ENCODE results near the gene C9orf72.
"Not testable (repeated sequence)": the region's sequence is repeated elsewhere in the genome, so short reads cannot be mapped to it uniquely, and the experiment has no call there.

C9orf72 gene

GRCh38 chr9:27523141-27523540 is 50.1 kb downstream of the C9orf72 start:
- in situ Hi-C loops (cut with MboI; ENCODE audit: low sequenced_read_pairs) = no loop called here

GRCh38 chr9:27520986-27521385 is 52.3 kb downstream of the C9orf72 start:
- in situ Hi-C loops (cut with MboI; ENCODE audit: low sequenced_read_pairs) = no loop called here

GRCh38 chr9:27519466-27520465 is 53.5 kb downstream of the C9orf72 start:
- in situ Hi-C loops (cut with MboI; ENCODE audit: low sequenced_read_pairs) = no loop called here

- in situ Hi-C loops (cut with MboI; ENCODE audit: low sequenced_read_pairs) = no loop called here
Observed at GRCh38 chr9:27518809-27519208, 54.5 kb downstream of the C9orf72 start.

GRCh38 chr9:27518006-27518405 is 55.3 kb downstream of the C9orf72 start:
- in situ Hi-C loops (cut with MboI; ENCODE audit: low sequenced_read_pairs) = no loop called here

- in situ Hi-C loops (cut with MboI; ENCODE audit: low sequenced_read_pairs) = no loop called here
Observed at GRCh38 chr9:27514551-27514950, 58.7 kb downstream of the C9orf72 start.

GRCh38 chr9:27511771-27512170 is 61.5 kb downstream of the C9orf72 start:
- in situ Hi-C loops (cut with MboI; ENCODE audit: low sequenced_read_pairs) = no loop called here

GRCh38 chr9:27510780-27511179 is 62.5 kb downstream of the C9orf72 start:
- in situ Hi-C loops (cut with MboI; ENCODE audit: low sequenced_read_pairs) = no loop called here

GRCh38 chr9:27506981-27507380 is 66.3 kb downstream of the C9orf72 start:
- in situ Hi-C loops (cut with MboI; ENCODE audit: low sequenced_read_pairs) = no loop called here

GRCh38 chr9:27505744-27506161 is 67.5 kb downstream of the C9orf72 start:
- in situ Hi-C loops (cut with MboI; ENCODE audit: low sequenced_read_pairs) = no loop called here

- in situ Hi-C loops (cut with MboI; ENCODE audit: low sequenced_read_pairs) = no loop called here
Observed at GRCh38 chr9:27504259-27504658, 69.0 kb downstream of the C9orf72 start.

GRCh38 chr9:27503623-27504022 is 69.7 kb downstream of the C9orf72 start:
- in situ Hi-C loops (cut with MboI; ENCODE audit: low sequenced_read_pairs) = no loop called here

GRCh38 chr9:27500902-27501301 is 72.4 kb downstream of the C9orf72 start:
- in situ Hi-C loops (cut with MboI; ENCODE audit: low sequenced_read_pairs) = not testable (repeated sequence)

GRCh38 chr9:27499451-27499850 is 73.8 kb downstream of the C9orf72 start:
- in situ Hi-C loops (cut with MboI; ENCODE audit: low sequenced_read_pairs) = no loop called here

GRCh38 chr9:27497883-27498417 is 75.3 kb downstream of the C9orf72 start:
- in situ Hi-C loops (cut with MboI; ENCODE audit: low sequenced_read_pairs) = no loop called here

Measured in HL-60/S4 treated with phorbol 12-myristate 13-acetate at 8.2 ng/mL for 4 days and 3 days (cell line).